ENCODE measurements around the gene ADRB1. TPM values are rescaled to one million over a fixed set of nuclear protein-coding genes. Genes with fewer than 3 reads are reported as not detected.

The ADRB1 gene
- total and polyA plus RNA-seq, 2 of the 13 experiments (the other 11 are each of a cell fraction or from before 2014, with no cell fraction given): 0.07 TPM; not detected in 1

DNA sequence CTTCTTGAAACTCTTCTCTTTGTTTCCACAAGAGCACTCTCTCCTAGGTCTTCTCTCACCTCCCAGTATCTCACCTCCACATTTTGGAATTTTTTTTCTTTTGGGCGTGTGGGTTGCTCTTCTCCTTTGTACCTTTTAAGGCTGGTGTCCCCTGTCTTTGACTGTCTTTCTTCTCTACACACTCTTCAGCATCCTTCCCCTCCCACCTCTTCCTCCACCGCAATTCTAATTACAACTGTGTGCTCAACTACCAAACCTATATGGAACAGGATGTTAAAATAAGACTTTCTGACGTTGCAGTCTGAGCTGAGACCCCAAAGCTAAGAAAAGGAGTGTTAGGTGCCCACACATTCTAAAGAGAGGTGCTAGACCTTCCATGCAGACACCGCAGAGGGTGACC, 14.0 kb upstream of the ADRB1 start:
- H3K4me1 ChIP-seq (ENCODE audit: insufficient read depth, low read length): peaks cover 8% of the 10 kb centered on the region; the same call in 1 of the 2 replicates
- no peak for FAIRE-seq
- in situ Hi-C loops (cut with HindIII; ENCODE audit: extremely low pct_ligation_motif_present, low pct_unique_long_range_greater_than_20kb) (no loop called here), intact Hi-C loops (cut with micrococcal nuclease; ENCODE audit: unreplicated experiment) (no loop called here)
- no peak overlapping the region for H3K4me2 ChIP-seq (ENCODE audit: low read depth, low read length)
- 23% methylated on average over 4 of the region's 4 CpGs for WGBS (ENCODE audit: low lambda C conversion rate)
- no peaks in the 10 kb centered on the region for H4K20me1 ChIP-seq (ENCODE audit: insufficient read depth, low read length)
- H3K4me3 ChIP-seq (replicated peaks in 1 of 3; ENCODE audit: insufficient read depth in 1 of 3, low read depth in 2 of 3, low read length in 3 of 3): no peak overlapping the region
- H3K9ac ChIP-seq (ENCODE audit: insufficient read depth, low read depth, low read length): no peak overlapping the region
- TF ChIP-seq TBX3 (IDR thresholded peaks at IDR 0.05; ENCODE audit: borderline replicate concordance): no peak
- no peak for TF ChIP-seq ZNF670 (CRISPR knock-in tag; IDR thresholded peaks at IDR 0.05; ENCODE audit: borderline replicate concordance)
- no peak for TF ChIP-seq ZNF652 (CRISPR knock-in tag; IDR thresholded peaks at IDR 0.05; ENCODE audit: borderline replicate concordance, low read depth)
- TF ChIP-seq PAF1 (CRISPR knock-in tag; IDR thresholded peaks at IDR 0.05): no peak
- TF ChIP-seq ZNF564 (CRISPR knock-in tag; IDR thresholded peaks at IDR 0.05): no peak
- no peak for TF ChIP-seq ZNF777 (CRISPR knock-in tag; IDR thresholded peaks at IDR 0.05)
- no peak for TF ChIP-seq ARNTL (CRISPR knock-in tag; IDR thresholded peaks at IDR 0.05)
- no peak for TF ChIP-seq TRAFD1 (CRISPR knock-in tag; IDR thresholded peaks at IDR 0.05; ENCODE audit: borderline replicate concordance)
- TF ChIP-seq CREB1 (IDR thresholded peaks at IDR 0.05): no peak
- no peak for TF ChIP-seq CREB1 (CRISPR knock-in tag; IDR thresholded peaks at IDR 0.05)
- TF ChIP-seq ASH2L (IDR thresholded peaks at IDR 0.05; ENCODE audit: insufficient read length, low read depth, low read length): no peak
- no peak for TF ChIP-seq MAF1 (CRISPR knock-in tag; IDR thresholded peaks at IDR 0.05; ENCODE audit: borderline replicate concordance)
- TF ChIP-seq, protein P1, sequence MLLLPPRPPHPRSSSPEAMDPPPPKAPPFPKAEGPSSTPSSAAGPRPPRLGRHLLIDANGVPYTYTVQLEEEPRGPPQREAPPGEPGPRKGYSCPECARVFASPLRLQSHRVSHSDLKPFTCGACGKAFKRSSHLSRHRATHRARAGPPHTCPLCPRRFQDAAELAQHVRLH (CRISPR knock-in tag; IDR thresholded peaks at IDR 0.05; ENCODE audit: borderline replicate concordance, low read depth): no peak
- TF ChIP-seq THRA (CRISPR knock-in tag; IDR thresholded peaks at IDR 0.05; ENCODE audit: borderline replicate concordance): no peak
- TF ChIP-seq AHDC1 (CRISPR knock-in tag; IDR thresholded peaks at IDR 0.05; ENCODE audit: borderline replicate concordance): no peak
- TF ChIP-seq RBAK (CRISPR knock-in tag; IDR thresholded peaks at IDR 0.05): no peak
- no TSS peak for BruUV-seq (replicated peaks)
- no peak for ATAC-seq
- H3K27me3 ChIP-seq (ENCODE audit: control insufficient read depth in 1 of 2, insufficient read depth in 2 of 2, low read length in 2 of 2): peaks cover 0 to 3% of the 10 kb centered on the region in 2 experiments; a peak in 4 of 5 replicates
- DNase-seq (ENCODE audit: low spot score): no peak
- H3K27ac ChIP-seq (ENCODE audit: extremely low read length, insufficient read depth, low read length): no peak overlapping the region
- H2AFZ ChIP-seq (ENCODE audit: low read length): no peak overlapping the region
- no peaks in the 10 kb centered on the region for H3K79me2 ChIP-seq (ENCODE audit: insufficient read depth, low read length)
- no peaks in the 10 kb centered on the region for H3K9me3 ChIP-seq (ENCODE audit: low read length)
- no peaks in the 10 kb centered on the region for H3K36me3 ChIP-seq (replicated peaks in 1 of 2; ENCODE audit: control insufficient read depth in 1 of 2, insufficient read depth in 2 of 2, low read length in 2 of 2)
- ChIA-PET POLR2A (no interaction called here), CTCF (ENCODE audit: low intra/inter-chr PET ratio, low total read pairs) (no interaction called here)

Data from HepG2 (cell line).